Mesendoderm (in vitro differentiated cells): ENCODE results near the gene DNM3.

Experiments
- DNase-seq: peaks from one replicate; pipeline ENCODE4 v3.0.0; 2013
- H2AK5ac ChIP-seq: 2 replicates; pipeline ENCODE4 v1.6.1; 2013; ENCODE audit warnings: low read length, inconsistent platforms
- H2BK120ac ChIP-seq: 2 replicates; pipeline ENCODE4 v1.6.1; 2013; ENCODE audit warnings: low read depth, mild to moderate bottlenecking, low read length, moderate library complexity, mixed read lengths
- H2BK15ac ChIP-seq: replicated peaks from 2 replicates; pipeline ENCODE4 v1.6.1; 2013; ENCODE audit warnings: low read depth, mild to moderate bottlenecking, moderate library complexity
- H2BK5ac ChIP-seq: 2 replicates; pipeline ENCODE4 v1.6.1; 2013; ENCODE audit warnings: low read length, inconsistent platforms
- H3K18ac ChIP-seq: 2 replicates; pipeline ENCODE4 v1.6.1; 2013; ENCODE audit warnings: mild to moderate bottlenecking, low read length, mixed read lengths
- H3K23ac ChIP-seq: one replicate; pipeline ENCODE4 v1.6.1; 2013; ENCODE audit warnings: low read length
- H3K27ac ChIP-seq: 2 replicates; pipeline ENCODE4 v1.5.1; 2013; ENCODE audit warnings: low read depth, mild to moderate bottlenecking, inconsistent platforms, low read length, moderate library complexity
- H3K27me3 ChIP-seq: 2 replicates; pipeline ENCODE4 v1.6.1; 2013; ENCODE audit warnings: low read length, control low read depth, mild to moderate bottlenecking, inconsistent platforms; ENCODE audit not compliant: insufficient read depth, poor library complexity
- H3K36me3 ChIP-seq: 2 replicates; pipeline ENCODE4 v1.6.1; 2013; ENCODE audit warnings: low read length, inconsistent platforms; ENCODE audit not compliant: control insufficient read depth, insufficient read depth
- H3K4ac ChIP-seq: one replicate; pipeline ENCODE4 v1.6.1; 2013; ENCODE audit warnings: low read depth, mild to moderate bottlenecking, low read length, moderate library complexity
- H3K4me1 ChIP-seq: 2 replicates; pipeline ENCODE4 v1.6.1; 2013; ENCODE audit warnings: low read depth, low read length, inconsistent platforms; ENCODE audit not compliant: control insufficient read depth
- H3K4me2 ChIP-seq: 2 replicates; pipeline ENCODE4 v1.6.1; 2013; ENCODE audit warnings: low read length
- H3K4me3 ChIP-seq: 2 replicates; pipeline ENCODE4 v1.5.1; 2013; ENCODE audit warnings: mild to moderate bottlenecking, low read length
- H3K56ac ChIP-seq: one replicate; pipeline ENCODE4 v1.6.1; 2013; ENCODE audit warnings: low read length
- H3K79me1 ChIP-seq: 2 replicates; pipeline ENCODE4 v1.6.1; 2013; ENCODE audit warnings: low read length, inconsistent platforms
- H3K79me2 ChIP-seq: 2 replicates; pipeline ENCODE4 v1.6.1; 2013; ENCODE audit warnings: mild to moderate bottlenecking, low read length; ENCODE audit not compliant: control insufficient read depth, insufficient read depth
- H3K9ac ChIP-seq: 2 replicates; pipeline ENCODE4 v1.6.1; 2013; ENCODE audit warnings: low read length, inconsistent platforms
- H4K5ac ChIP-seq: one replicate; pipeline ENCODE4 v1.6.1; 2013; ENCODE audit warnings: low read length
- H4K8ac ChIP-seq: one replicate; pipeline ENCODE4 v1.6.1; 2013; ENCODE audit warnings: low read depth, mild to moderate bottlenecking, control low read depth, low read length, moderate library complexity
- WGBS: extraction: QIAGEN DNeasy Blood & Tissue Kit; methylation state at CpG from one replicate; pipeline ENCODE4 v1.1.7; 2013; ENCODE audit warnings: low lambda C conversion rate, missing lambda C conversion rate; ENCODE audit not compliant: insufficient coverage; ENCODE audit errors: extremely low coverage; 5-methylcytosine and 5-hydroxymethylcytosine counted together

Gene DNM3

GRCh38 chr1:171826973-171827372 lies 14.3 kb upstream of the DNM3 start:
- Histone ChIP-seq H3K27ac (no peak overlapping the region), H3K36me3 (no peaks in the 10 kb centered on the region), H3K27me3 (no peaks in the 10 kb centered on the region), H3K79me1 (no peaks in the 10 kb centered on the region), H3K18ac (no peak overlapping the region), H2BK15ac (no peak overlapping the region), H3K4me1 (no peaks in the 10 kb centered on the region), H4K5ac (no peak overlapping the region), H3K56ac (no peak overlapping the region), H4K8ac (no peak overlapping the region), H2BK5ac (no peak overlapping the region), H2AK5ac (no peak overlapping the region), H3K79me2 (no peaks in the 10 kb centered on the region), H3K4me2 (no peak overlapping the region), H3K23ac (no peak overlapping the region), H3K9ac (no peak overlapping the region), H3K4me3 (no peak overlapping the region), H3K4ac (no peak overlapping the region), H2BK120ac (no peak overlapping the region)
- no CpG with 5 or more reads among the region's 1 CpG for WGBS
- DNase-seq = no peak

- H2BK120ac ChIP-seq = no peak overlapping the region
- no CpG with 5 or more reads among the region's 11 CpGs for WGBS
- no peak for DNase-seq
- H4K8ac ChIP-seq = no peak overlapping the region
- no peak overlapping the region for H3K18ac ChIP-seq
- no peaks in the 10 kb centered on the region for H3K4me1 ChIP-seq
- no peak overlapping the region for H3K4ac ChIP-seq
- no peak overlapping the region for H4K5ac ChIP-seq
- H3K4me3 ChIP-seq = no peak overlapping the region
- no peak overlapping the region for H3K23ac ChIP-seq
- H3K27ac ChIP-seq = no peak overlapping the region
- H3K79me1 ChIP-seq = no peaks in the 10 kb centered on the region
- H3K4me2 ChIP-seq = no peak overlapping the region
- H2AK5ac ChIP-seq = no peak overlapping the region
- no peak overlapping the region for H2BK5ac ChIP-seq
- H3K36me3 ChIP-seq = no peaks in the 10 kb centered on the region
- no peaks in the 10 kb centered on the region for H3K27me3 ChIP-seq
- no peak overlapping the region for H2BK15ac ChIP-seq
- no peaks in the 10 kb centered on the region for H3K79me2 ChIP-seq
- no peak overlapping the region for H3K9ac ChIP-seq
- H3K56ac ChIP-seq = no peak overlapping the region
Measured at GRCh38 chr1:171828794-171829193, 12.5 kb upstream of the DNM3 start.

- Histone ChIP-seq H4K8ac (no peak overlapping the region), H3K79me1 (no peaks in the 10 kb centered on the region), H3K4me3 (no peak overlapping the region), H3K18ac (no peak overlapping the region), H3K23ac (no peak overlapping the region), H3K56ac (no peak overlapping the region), H3K27ac (no peak overlapping the region), H3K4me2 (no peak overlapping the region), H3K27me3 (no peaks in the 10 kb centered on the region), H3K4ac (no peak overlapping the region), H3K79me2 (no peaks in the 10 kb centered on the region), H4K5ac (no peak overlapping the region), H3K9ac (no peak overlapping the region), H2BK120ac (no peak overlapping the region), H2BK5ac (no peak overlapping the region), H3K36me3 (no peaks in the 10 kb centered on the region), H2AK5ac (no peak overlapping the region), H3K4me1 (no peaks in the 10 kb centered on the region), H2BK15ac (no peak overlapping the region)
- no CpG with 5 or more reads among the region's 4 CpGs for WGBS
- no peak for DNase-seq
Measured at GRCh38 chr1:171833091-171833825, 8.0 kb upstream of the DNM3 start.

GRCh38 chr1:171834821-171835220 lies 6.5 kb upstream of the DNM3 start:
- H3K4me1 ChIP-seq = no peaks in the 10 kb centered on the region
- WGBS = no CpG with 5 or more reads among the region's 2 CpGs

GRCh38 chr1:171835891-171836290 lies 5.4 kb upstream of the DNM3 start:
- no peak overlapping the region for H3K4me3 ChIP-seq
- H3K56ac ChIP-seq = no peak overlapping the region
- DNase-seq = no peak
- H2AK5ac ChIP-seq = no peak overlapping the region
- H2BK5ac ChIP-seq = no peak overlapping the region
- no peaks in the 10 kb centered on the region for H3K36me3 ChIP-seq
- no peak overlapping the region for H3K4ac ChIP-seq
- no peaks in the 10 kb centered on the region for H3K79me2 ChIP-seq
- no peaks in the 10 kb centered on the region for H3K27me3 ChIP-seq
- H3K4me2 ChIP-seq = no peak overlapping the region
- H4K8ac ChIP-seq = no peak overlapping the region
- H4K5ac ChIP-seq = no peak overlapping the region
- H2BK120ac ChIP-seq = no peak overlapping the region
- no peak overlapping the region for H3K9ac ChIP-seq
- H3K79me1 ChIP-seq = no peaks in the 10 kb centered on the region
- H3K18ac ChIP-seq = no peak overlapping the region
- H3K4me1 ChIP-seq = peaks cover 3% of the 10 kb centered on the region
- H3K27ac ChIP-seq = no peak overlapping the region
- H2BK15ac ChIP-seq = no peak overlapping the region
- no peak overlapping the region for H3K23ac ChIP-seq

More at GRCh38 chr1:171834821-171835220, 6.5 kb upstream of the DNM3 start:
- Histone ChIP-seq H3K18ac (no peak overlapping the region), H3K79me2 (no peaks in the 10 kb centered on the region), H3K23ac (no peak overlapping the region), H3K4me3 (no peak overlapping the region), H2BK5ac (no peak overlapping the region), H4K5ac (no peak overlapping the region), H3K27ac (no peak overlapping the region), H3K4me2 (no peak overlapping the region), H3K56ac (no peak overlapping the region), H4K8ac (no peak overlapping the region), H3K27me3 (no peaks in the 10 kb centered on the region), H3K36me3 (no peaks in the 10 kb centered on the region), H3K79me1 (no peaks in the 10 kb centered on the region), H2BK120ac (no peak overlapping the region), H2AK5ac (no peak overlapping the region), H3K4ac (no peak overlapping the region), H2BK15ac (no peak overlapping the region), H3K9ac (no peak overlapping the region)
- no peak for DNase-seq
